ENCODE data around the gene HYAL3.
"Not testable (repeated sequence)": the region's sequence is repeated elsewhere in the genome, so short reads cannot be mapped to it uniquely, and the experiment has no call there.

HYAL3 gene

DNA sequence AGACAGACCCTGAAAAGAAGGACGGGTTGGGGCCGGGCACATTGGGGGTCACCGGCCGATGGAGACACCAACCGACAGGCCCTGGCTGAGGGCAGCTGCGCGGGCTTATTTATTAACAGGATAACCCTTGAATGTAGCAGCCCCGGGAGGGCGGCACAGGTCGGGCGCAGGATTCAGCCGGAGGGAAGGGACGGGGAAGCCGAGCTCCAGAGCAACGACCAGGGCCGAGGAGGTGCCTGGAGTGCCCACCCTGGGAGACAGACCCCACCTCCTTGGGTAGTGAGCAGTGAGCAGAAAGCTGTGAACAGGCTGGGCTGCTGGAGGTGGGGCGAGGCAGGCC is 22.5 kb downstream of the HYAL3 start:
- H3K9ac ChIP-seq (ENCODE audit: low read depth in 1 of 2, low read length in 2 of 2) = no peak overlapping the region
- no peaks in the 10 kb centered on the region for H3K9me3 ChIP-seq (ENCODE audit: control insufficient read depth in 1 of 2, low read length in 2 of 2)
- H3K36me3 ChIP-seq (ENCODE audit: control insufficient read depth in 1 of 2, insufficient read depth in 2 of 2, low read length in 2 of 2) = peaks cover 0 to 8% of the 10 kb centered on the region in 2 donors
- no peak overlapping the region for H3K27ac ChIP-seq (ENCODE audit: low read depth, low read length)
- peaks cover 4 to 6% of the 10 kb centered on the region in 2 donors for H3K27me3 ChIP-seq (ENCODE audit: control insufficient read depth in 1 of 2, insufficient read depth in 2 of 2, low read length in 2 of 2)
- H3K4me1 ChIP-seq (ENCODE audit: control insufficient read depth in 1 of 2, insufficient read depth in 2 of 2, low read length in 2 of 2) = peaks cover 14 to 22% of the 10 kb centered on the region in 2 donors
- no peak overlapping the region for H3K4me3 ChIP-seq (ENCODE audit: low read depth in 1 of 2, low read length in 2 of 2)

DNA sequence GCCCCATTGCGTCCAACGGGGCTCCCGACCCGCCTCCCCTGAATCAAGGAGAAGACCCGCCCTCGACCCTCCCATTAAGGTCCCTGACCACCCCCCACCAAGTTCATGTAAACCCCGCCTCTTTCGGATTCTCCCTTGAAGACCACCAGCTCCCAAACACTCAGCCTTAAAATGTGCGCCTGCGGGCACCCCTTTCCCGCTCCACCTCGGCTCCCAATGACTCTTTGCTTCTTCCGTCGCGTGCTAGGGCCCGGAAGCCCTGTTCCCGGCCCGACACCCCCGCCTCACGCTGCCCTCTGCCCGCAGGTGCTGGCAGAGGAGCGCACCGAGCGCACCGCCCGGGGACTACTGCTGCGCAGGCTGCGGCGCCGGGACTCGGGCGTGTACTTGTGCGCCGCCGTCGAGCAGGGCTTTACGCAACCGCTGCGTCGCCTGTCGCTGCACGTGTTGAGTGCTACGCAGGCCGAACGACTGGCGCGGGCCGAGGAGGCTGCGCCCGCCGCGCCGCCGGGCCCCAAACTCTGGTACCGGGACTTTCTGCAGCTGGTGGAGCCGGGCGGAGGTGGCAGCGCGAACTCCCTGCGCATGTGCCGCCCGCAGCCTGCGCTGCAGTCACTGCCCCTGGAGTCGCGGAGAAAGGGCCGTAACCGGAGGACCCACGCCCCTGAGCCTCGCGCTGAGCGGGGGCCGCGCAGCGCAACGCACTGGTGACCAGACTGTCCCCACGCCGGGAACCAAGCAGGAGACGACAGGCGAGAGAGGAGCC is 23.0 kb downstream of the HYAL3 start:
- Histone ChIP-seq H3K9me3 (ENCODE audit: control insufficient read depth in 1 of 2, low read length in 2 of 2) (no peaks in the 10 kb centered on the region), H3K9ac (ENCODE audit: low read depth in 1 of 2, low read length in 2 of 2) (no peak overlapping the region), H3K36me3 (ENCODE audit: control insufficient read depth in 1 of 2, insufficient read depth in 2 of 2, low read length in 2 of 2) (peaks cover 0 to 8% of the 10 kb centered on the region in 2 donors), H3K27me3 (ENCODE audit: control insufficient read depth in 1 of 2, insufficient read depth in 2 of 2, low read length in 2 of 2) (peaks cover 4 to 6% of the 10 kb centered on the region in 2 donors), H3K27ac (ENCODE audit: low read depth, low read length) (no peak overlapping the region), H3K4me1 (ENCODE audit: control insufficient read depth in 1 of 2, insufficient read depth in 2 of 2, low read length in 2 of 2) (peaks cover 20 to 28% of the 10 kb centered on the region in 2 donors), H3K4me3 (ENCODE audit: low read depth in 1 of 2, low read length in 2 of 2) (no peak overlapping the region)

DNA sequence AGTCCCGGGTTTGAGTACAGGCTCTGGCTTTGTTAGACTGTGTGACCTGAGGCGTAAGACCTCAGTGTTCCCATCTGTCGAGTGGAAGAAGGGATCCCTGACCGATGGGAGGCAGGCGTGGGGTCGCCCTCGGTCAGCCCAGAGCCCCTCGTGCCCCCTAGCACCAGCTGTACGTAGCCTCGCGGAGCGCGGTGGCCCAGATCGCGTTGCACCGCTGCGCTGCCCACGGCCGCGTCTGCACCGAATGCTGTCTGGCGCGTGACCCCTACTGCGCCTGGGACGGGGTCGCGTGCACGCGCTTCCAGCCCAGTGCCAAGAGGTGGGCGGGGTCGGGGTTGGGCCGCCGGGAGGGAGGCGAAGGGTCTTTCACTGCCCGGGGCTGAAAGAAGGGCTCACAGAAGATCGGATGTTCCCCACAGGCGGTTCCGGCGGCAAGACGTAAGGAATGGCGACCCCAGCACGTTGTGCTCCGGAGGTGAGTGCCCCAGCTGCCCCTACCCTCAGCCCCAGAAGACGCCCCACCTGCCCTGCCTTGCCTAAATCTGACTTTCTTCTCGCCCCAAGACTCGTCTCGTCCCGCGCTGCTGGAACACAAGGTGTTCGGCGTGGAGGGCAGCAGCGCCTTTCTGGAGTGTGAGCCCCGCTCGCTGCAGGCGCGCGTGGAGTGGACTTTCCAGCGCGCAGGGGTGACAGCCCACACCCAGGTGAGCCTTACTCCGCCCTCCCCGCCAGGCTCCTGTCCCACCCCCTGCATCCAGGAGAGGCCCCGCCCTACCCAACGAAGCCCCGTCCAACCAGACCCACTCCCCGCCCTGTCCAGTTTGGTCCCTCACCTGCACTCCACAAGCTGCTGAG is 23.8 kb downstream of the HYAL3 start:
- Histone ChIP-seq H3K4me1 (ENCODE audit: control insufficient read depth in 1 of 2, insufficient read depth in 2 of 2, low read length in 2 of 2) (peaks cover 28 to 36% of the 10 kb centered on the region in 2 donors), H3K27ac (ENCODE audit: low read depth, low read length) (no peak overlapping the region)

DNA sequence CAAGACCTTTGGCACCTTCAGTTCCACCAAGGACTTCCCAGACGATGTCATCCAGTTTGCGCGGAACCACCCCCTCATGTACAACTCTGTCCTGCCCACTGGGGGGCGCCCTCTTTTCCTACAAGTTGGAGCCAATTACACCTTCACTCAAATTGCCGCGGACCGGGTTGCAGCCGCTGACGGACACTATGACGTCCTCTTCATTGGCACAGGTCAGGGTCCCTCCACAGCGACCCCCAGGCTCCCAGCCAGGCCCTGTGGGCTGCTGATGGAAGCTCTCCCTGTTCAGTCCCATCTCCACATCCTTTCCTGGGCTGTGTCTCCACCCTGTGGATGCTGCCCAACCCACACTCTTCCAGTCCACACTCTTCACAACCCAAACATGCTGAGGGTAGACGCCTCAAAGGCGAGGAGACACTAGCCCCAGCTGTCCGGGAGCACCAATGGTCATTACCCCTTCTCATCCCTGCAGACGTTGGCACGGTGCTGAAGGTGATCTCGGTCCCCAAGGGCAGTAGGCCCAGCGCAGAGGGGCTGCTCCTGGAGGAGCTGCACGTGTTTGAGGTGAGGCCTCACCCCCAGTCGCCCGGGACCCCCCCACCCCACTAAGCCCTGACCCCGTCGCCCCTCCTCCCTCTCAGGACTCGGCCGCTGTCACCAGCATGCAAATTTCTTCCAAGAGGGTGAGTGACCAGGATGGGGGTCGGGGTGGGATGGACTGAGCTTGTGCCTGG is 24.7 kb downstream of the HYAL3 start:
- Histone ChIP-seq H3K27me3 (ENCODE audit: control insufficient read depth in 1 of 2, insufficient read depth in 2 of 2, low read length in 2 of 2) (peaks cover 4 to 6% of the 10 kb centered on the region in 2 donors), H3K4me1 (ENCODE audit: control insufficient read depth in 1 of 2, insufficient read depth in 2 of 2, low read length in 2 of 2) (peaks cover 29 to 44% of the 10 kb centered on the region in 2 donors), H3K36me3 (ENCODE audit: control insufficient read depth in 1 of 2, insufficient read depth in 2 of 2, low read length in 2 of 2) (peaks cover 0 to 8% of the 10 kb centered on the region in 2 donors), H3K9ac (ENCODE audit: low read depth in 1 of 2, low read length in 2 of 2) (peak overlapping the region in 1 of 2 donors; percentile 43), H3K4me3 (ENCODE audit: low read depth in 1 of 2, low read length in 2 of 2) (no peak overlapping the region), H3K27ac (ENCODE audit: low read depth, low read length) (no peak overlapping the region), H3K9me3 (ENCODE audit: control insufficient read depth in 1 of 2, low read length in 2 of 2) (no peaks in the 10 kb centered on the region)

More for the DNA sequence above, 23.8 kb downstream of the HYAL3 start:
- no peak overlapping the region for H3K4me3 ChIP-seq (ENCODE audit: low read depth in 1 of 2, low read length in 2 of 2)
- peaks cover 4 to 6% of the 10 kb centered on the region in 2 donors for H3K27me3 ChIP-seq (ENCODE audit: control insufficient read depth in 1 of 2, insufficient read depth in 2 of 2, low read length in 2 of 2)
- no peaks in the 10 kb centered on the region for H3K9me3 ChIP-seq (ENCODE audit: control insufficient read depth in 1 of 2, low read length in 2 of 2)
- H3K9ac ChIP-seq (ENCODE audit: low read depth in 1 of 2, low read length in 2 of 2) = no peak overlapping the region
- H3K36me3 ChIP-seq (ENCODE audit: control insufficient read depth in 1 of 2, insufficient read depth in 2 of 2, low read length in 2 of 2) = peaks cover 0 to 8% of the 10 kb centered on the region in 2 donors

DNA sequence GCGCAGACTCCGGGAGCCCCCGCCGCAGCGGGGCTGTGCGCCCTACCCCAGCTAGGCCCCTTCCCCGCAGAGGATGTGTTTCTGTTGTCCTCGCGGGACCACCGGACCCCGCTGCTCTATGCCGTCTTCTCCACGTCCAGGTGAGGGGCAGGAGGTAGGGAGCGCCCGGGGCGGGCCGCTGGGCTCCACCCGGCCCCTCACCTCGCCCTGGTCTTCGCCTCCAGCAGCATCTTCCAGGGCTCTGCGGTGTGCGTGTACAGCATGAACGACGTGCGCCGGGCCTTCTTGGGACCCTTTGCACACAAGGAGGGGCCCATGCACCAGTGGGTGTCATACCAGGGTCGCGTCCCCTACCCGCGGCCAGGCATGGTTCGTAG is 25.5 kb downstream of the HYAL3 start:
- no peaks in the 10 kb centered on the region for H3K9me3 ChIP-seq (ENCODE audit: control insufficient read depth in 1 of 2, low read length in 2 of 2)
- H3K9ac ChIP-seq (ENCODE audit: low read depth in 1 of 2, low read length in 2 of 2) = peak overlapping the region in 1 of 2 donors; percentile 43
- H3K27ac ChIP-seq (ENCODE audit: low read depth, low read length) = no peak overlapping the region
- peaks cover 0 to 8% of the 10 kb centered on the region in 2 donors for H3K36me3 ChIP-seq (ENCODE audit: control insufficient read depth in 1 of 2, insufficient read depth in 2 of 2, low read length in 2 of 2)
- peak overlapping the region in 1 of 2 donors; percentile 44 for H3K4me3 ChIP-seq (ENCODE audit: low read depth in 1 of 2, low read length in 2 of 2)
- peaks cover 31 to 50% of the 10 kb centered on the region in 2 donors for H3K4me1 ChIP-seq (ENCODE audit: control insufficient read depth in 1 of 2, insufficient read depth in 2 of 2, low read length in 2 of 2)
- H3K27me3 ChIP-seq (ENCODE audit: control insufficient read depth in 1 of 2, insufficient read depth in 2 of 2, low read length in 2 of 2) = peaks cover 4 to 6% of the 10 kb centered on the region in 2 donors

DNA sequence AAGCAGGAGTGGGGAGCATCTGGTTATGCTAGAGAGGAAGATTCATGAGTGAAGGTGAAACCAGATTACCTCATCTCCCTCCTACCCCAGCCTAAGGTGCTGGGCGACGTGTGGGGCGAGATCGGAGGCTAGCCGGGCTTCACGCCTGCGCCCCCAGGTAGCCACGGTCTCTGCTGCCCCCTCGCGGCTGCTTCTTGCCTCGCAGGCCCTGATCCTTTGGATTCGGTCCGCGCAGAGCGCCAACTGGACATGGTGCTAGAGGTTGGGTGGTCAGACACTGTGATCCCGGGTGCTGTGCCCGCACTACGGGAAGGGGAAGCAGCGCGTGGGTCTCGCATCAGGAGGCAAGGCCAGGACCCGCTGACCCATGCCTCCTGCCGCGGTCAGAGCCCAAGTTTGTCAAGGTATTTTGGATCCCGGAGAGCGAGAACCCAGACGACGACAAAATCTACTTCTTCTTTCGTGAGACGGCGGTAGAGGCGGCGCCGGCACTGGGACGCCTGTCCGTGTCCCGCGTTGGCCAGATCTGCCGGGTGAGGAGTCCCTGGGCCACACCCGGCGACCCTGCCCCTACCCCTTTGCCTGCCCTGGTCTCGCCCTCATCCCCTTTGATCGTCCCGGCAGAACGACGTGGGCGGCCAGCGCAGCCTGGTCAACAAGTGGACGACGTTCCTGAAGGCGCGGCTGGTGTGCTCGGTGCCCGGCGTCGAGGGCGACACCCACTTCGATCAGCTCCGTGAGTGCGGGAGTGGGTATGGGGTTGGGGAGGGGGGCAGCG is 26.1 kb downstream of the HYAL3 start:
- Histone ChIP-seq H3K9ac (ENCODE audit: low read depth in 1 of 2, low read length in 2 of 2) (peak overlapping the region; percentile 45 to 52), H3K27ac (ENCODE audit: low read depth, low read length) (no peak overlapping the region), H3K4me1 (ENCODE audit: control insufficient read depth in 1 of 2, insufficient read depth in 2 of 2, low read length in 2 of 2) (peaks cover 36 to 55% of the 10 kb centered on the region in 2 donors), H3K4me3 (ENCODE audit: low read depth in 1 of 2, low read length in 2 of 2) (peak overlapping the region; percentile 44 to 58), H3K36me3 (ENCODE audit: control insufficient read depth in 1 of 2, insufficient read depth in 2 of 2, low read length in 2 of 2) (peaks cover 0 to 6% of the 10 kb centered on the region in 2 donors), H3K9me3 (ENCODE audit: control insufficient read depth in 1 of 2, low read length in 2 of 2) (no peaks in the 10 kb centered on the region), H3K27me3 (ENCODE audit: control insufficient read depth in 1 of 2, insufficient read depth in 2 of 2, low read length in 2 of 2) (peaks cover 4 to 6% of the 10 kb centered on the region in 2 donors)

DNA sequence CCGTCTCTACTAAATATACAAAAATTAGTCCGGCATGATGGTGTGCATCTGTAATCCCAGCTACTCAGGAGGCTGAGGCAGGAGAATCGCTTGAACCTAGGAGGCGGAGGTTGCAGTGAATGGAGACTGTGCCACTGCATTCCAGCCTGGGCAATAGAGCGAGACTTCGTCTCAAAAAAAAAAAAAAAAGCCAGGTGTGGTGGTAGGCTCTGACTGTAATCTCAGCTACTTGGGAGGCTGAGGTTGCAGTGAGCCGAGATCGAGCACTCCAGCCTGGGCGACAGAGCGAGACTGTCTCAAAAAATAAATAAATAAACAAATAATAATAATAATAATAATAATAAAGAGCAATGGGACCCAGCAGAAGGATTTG is 26.7 kb downstream of the HYAL3 start:
- not testable (repeated sequence) for H3K4me3 ChIP-seq (ENCODE audit: low read depth in 1 of 2, low read length in 2 of 2); H3K9ac ChIP-seq (ENCODE audit: low read depth in 1 of 2, low read length in 2 of 2)
- H3K4me1 ChIP-seq (ENCODE audit: control insufficient read depth in 1 of 2, insufficient read depth in 2 of 2, low read length in 2 of 2) = peaks cover 42 to 61% of the 10 kb centered on the region in 2 donors

DNA sequence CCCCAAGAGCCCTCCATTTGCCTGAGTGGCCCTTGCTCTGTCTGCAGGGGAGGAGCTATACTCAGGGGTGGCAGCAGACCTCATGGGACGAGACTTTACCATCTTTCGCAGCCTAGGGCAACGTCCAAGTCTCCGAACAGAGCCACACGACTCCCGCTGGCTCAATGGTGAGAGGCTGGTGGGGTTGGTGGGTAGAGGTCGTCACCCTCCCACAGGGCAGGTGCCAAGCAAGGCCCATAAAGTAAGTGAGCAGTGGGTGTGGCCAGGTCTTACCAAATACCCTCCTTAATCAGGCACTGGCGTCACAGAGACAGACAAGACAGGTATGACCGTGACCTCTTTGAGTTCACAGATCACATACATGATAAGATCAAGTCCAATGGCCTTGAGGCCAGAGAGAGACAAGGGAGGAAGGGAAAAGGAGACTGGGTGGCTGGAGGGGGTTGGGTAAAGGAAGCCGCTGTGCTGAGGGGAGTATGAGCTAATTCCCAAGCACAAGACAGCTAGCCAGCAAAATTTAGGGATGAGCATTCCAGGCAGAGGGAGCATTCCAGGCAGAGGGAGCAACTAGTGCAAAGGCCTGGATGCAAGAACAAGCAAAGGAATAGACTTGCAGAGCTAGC is 27.8 kb downstream of the HYAL3 start:
- H3K27ac ChIP-seq (ENCODE audit: low read depth, low read length) = peak overlapping the region; percentile 37
- peaks cover 4 to 6% of the 10 kb centered on the region in 2 donors for H3K27me3 ChIP-seq (ENCODE audit: control insufficient read depth in 1 of 2, insufficient read depth in 2 of 2, low read length in 2 of 2)
- H3K9ac ChIP-seq (ENCODE audit: low read depth in 1 of 2, low read length in 2 of 2) = peak overlapping the region in 1 of 2 donors; percentile 91
- peaks cover 0 to 4% of the 10 kb centered on the region in 2 donors for H3K36me3 ChIP-seq (ENCODE audit: control insufficient read depth in 1 of 2, insufficient read depth in 2 of 2, low read length in 2 of 2)
- H3K4me1 ChIP-seq (ENCODE audit: control insufficient read depth in 1 of 2, insufficient read depth in 2 of 2, low read length in 2 of 2) = peaks cover 53 to 72% of the 10 kb centered on the region in 2 donors
- H3K9me3 ChIP-seq (ENCODE audit: control insufficient read depth in 1 of 2, low read length in 2 of 2) = no peaks in the 10 kb centered on the region
- peak overlapping the region in 1 of 2 donors; percentile 74 for H3K4me3 ChIP-seq (ENCODE audit: low read depth in 1 of 2, low read length in 2 of 2)

More for the DNA sequence above, 26.7 kb downstream of the HYAL3 start:
- H3K36me3 ChIP-seq (ENCODE audit: control insufficient read depth in 1 of 2, insufficient read depth in 2 of 2, low read length in 2 of 2); H3K9me3 ChIP-seq (ENCODE audit: control insufficient read depth in 1 of 2, low read length in 2 of 2); H3K27me3 ChIP-seq (ENCODE audit: control insufficient read depth in 1 of 2, insufficient read depth in 2 of 2, low read length in 2 of 2); H3K27ac ChIP-seq (ENCODE audit: low read depth, low read length): not testable (repeated sequence)

Data from duodenal mucosa (tissue), 2 donors.